ENCODE results near the gene NLGN3.

DNA sequence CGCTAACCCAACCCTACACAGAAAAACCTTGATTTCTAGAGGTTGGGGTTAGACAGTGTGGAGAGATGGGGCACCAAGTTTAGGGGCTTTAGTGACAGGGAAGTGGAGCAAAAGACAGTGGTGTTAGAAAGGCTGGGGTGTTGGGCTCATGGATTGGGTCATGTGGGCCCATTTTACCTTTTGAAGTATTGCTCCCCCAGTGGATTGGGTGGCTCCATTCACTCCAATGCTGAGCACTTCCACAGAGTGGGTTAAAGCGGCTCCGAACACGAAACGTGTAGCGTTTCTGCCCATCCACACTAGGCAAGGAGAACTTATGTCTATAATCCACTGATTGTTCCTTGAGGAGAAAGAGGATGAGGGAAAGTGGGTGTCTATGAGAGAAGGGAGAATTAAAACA, 35.6 kb upstream of the NLGN3 start:
- TF ChIP-seq, protein P1, sequence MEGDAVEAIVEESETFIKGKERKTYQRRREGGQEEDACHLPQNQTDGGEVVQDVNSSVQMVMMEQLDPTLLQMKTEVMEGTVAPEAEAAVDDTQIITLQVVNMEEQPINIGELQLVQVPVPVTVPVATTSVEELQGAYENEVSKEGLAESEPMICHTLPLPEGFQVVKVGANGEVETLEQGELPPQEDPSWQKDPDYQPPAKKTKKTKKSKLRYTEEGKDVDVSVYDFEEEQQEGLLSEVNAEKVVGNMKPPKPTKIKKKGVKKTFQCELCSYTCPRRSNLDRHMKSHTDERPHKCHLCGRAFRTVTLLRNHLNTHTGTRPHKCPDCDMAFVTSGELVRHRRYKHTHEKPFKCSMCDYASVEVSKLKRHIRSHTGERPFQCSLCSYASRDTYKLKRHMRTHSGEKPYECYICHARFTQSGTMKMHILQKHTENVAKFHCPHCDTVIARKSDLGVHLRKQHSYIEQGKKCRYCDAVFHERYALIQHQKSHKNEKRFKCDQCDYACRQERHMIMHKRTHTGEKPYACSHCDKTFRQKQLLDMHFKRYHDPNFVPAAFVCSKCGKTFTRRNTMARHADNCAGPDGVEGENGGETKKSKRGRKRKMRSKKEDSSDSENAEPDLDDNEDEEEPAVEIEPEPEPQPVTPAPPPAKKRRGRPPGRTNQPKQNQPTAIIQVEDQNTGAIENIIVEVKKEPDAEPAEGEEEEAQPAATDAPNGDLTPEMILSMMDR (IDR thresholded peaks at IDR 0.05; ENCODE audit: low read length), result no peak
- TF ChIP-seq EZH2phosphoT487 (IDR thresholded peaks at IDR 0.05; ENCODE audit: low read length) (no peak), EZH2 (optimal IDR thresholded peaks at IDR 0.05; ENCODE audit: low read depth, low read length) (no peak)

Measured in MM.1S (cell line).